GM13977 (cell line): ENCODE measurements around the gene ADA.
"Not testable (repeated sequence)": the region's sequence is repeated elsewhere in the genome, so short reads cannot be mapped to it uniquely, and the experiment has no call there.

Source experiments
- DNase-seq: peaks from one replicate; pipeline ENCODE4 v3.0.0; 2012; ENCODE audit warnings: low spot score
- CTCF ChIP-seq: IDR thresholded peaks from 2 replicates; pipeline ENCODE4 v1.5.1; 2012; ENCODE audit warnings: mild to moderate bottlenecking, control low read depth; ENCODE audit not compliant: insufficient read depth; ENCODE audit errors: extremely low read depth, missing control alignments
- in situ Hi-C: fragments of 300-500 bp; cut with MboI; formaldehyde crosslinking; loops from one replicate; pipeline ENCODE4 v1.12.0; 2022; ENCODE audit warnings: low sequenced_read_pairs, low pct_unique_long_range_greater_than_20kb, mixed read lengths, inconsistent platforms; ENCODE audit not compliant: unreplicated experiment

Gene ADA

DNA sequence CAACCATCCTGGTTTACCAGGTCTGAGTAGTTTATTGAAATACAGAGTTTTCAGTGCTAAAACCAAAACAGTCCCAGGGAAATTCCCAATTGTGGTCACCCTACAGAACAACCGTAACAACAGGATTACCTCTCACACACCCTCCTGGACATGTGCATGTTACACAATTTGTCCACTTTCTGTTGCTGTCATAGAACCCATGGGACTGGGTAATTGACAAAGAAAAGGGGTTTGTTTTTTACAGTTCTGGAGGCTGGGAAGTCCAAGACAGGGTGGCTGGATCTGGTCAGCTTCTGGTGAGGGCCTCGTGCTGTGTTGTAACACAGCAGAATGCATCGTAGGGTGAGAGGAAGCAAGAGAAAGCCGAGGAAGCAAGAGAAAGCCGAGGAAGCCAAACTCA lies 9.1 kb upstream of the ADA start:
- no peak for TF ChIP-seq CTCF
- DNase-seq: no peak
- in situ Hi-C loops: no loop called here

DNA sequence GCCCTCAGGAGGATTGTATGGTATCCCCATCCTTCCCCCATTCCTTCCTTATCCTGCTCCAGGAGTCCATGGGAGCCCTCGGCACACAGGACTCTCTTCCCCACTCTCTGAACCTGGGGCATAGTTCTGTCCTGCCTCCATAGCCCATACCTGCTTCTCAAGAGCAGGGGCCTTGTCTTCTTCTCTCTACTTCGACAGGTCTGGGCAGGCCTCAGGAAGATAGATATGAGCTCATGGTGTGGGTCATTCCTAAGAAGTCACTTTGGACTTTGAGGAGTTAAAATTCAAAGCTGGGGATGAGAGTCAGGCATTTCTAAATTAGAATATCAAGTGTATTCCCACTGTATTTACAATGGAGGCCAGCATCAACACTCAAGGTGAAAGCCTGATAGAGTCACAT lies 8.4 kb upstream of the ADA start:
- in situ Hi-C loops: no loop called here
- DNase-seq: no peak
- TF ChIP-seq CTCF: no peak

DNA sequence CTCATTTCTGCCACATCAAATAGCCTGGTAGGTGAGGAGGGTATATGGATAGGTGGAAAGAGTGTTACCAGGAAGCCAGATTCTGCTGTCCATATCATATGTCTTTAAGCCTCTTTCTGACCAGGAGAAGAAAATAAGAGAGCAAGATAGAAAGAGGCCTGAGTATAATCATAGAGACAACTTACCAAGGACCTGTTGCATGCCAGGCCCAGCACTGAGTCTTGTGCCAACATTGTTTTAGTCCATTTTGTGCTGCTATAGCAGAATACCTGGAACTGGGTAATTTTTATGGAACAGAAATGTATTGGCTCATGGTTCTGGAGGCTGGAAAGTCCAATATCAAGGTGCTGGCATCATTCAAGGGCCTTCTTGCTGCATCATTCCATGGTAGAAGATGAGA lies 7.3 kb upstream of the ADA start:
- DNase-seq: no peak
- in situ Hi-C loops: no loop called here
- TF ChIP-seq CTCF: no peak

DNA sequence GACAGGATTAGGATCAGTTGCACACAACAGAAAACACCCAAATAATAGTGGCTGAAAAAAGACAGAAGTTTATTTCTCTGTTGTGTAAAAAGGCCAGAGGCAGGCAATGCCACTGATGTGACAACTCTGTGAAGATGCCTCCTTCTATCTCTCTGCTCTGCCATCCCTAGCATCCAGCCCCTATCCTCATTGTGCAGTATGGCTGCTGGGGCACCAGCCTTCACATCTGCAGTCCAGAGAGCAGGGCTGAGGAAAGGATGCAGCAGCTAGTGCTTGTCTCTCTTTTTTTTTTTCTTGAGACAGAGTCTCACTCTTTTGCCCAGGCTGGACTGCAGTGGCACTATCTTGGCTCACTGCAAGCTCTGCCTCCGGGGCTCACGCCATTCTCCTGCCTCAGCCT lies 6.4 kb upstream of the ADA start:
- no peak for DNase-seq
- in situ Hi-C loops: no loop called here
- no peak for TF ChIP-seq CTCF

- DNase-seq: no peak
- in situ Hi-C loops: no loop called here
- TF ChIP-seq CTCF: no peak
Measured at GRCh38 chr20:44656448-44656847, 4.9 kb upstream of the ADA start.

- DNase-seq, in situ Hi-C loops: not testable (repeated sequence)
Measured at GRCh38 chr20:44654210-44654609, 2.7 kb upstream of the ADA start.

DNA sequence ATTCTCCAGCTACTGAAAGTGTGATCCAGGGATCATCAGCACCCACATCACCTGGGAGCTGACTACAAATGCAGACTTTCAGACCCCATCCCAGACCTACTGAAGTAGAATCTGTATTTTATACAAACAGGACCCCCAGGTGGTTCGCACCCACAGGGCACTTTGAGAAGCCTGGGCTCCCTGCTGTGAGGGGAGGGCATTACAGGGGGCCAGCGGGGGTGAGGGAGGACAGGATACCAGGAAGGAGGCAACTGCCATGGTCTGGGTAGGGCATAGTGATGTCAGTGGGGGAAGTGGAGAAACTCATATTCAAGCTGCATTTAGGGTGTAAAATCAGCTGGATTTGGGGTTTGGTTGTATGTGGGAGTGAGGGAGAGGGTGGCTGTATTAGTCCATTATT lies 2.0 kb upstream of the ADA start:
- TF ChIP-seq CTCF: no peak
- in situ Hi-C loops: no loop called here
- no peak for DNase-seq
